Suppressor macrophage treated with lipopolysaccharide for 1 hour (primary cell): Measurements from ENCODE around the gene KRT1.
A peak's percentile ranks its signal among the peaks of the same experiment; 100 is the strongest.
"Not testable (repeated sequence)": the region's sequence is repeated elsewhere in the genome, so short reads cannot be mapped to it uniquely, and the experiment has no call there.

ENCODE experiments used
- DNase-seq, 3 donors: peaks; one replicate each; pipeline ENCODE4 v3.0.0-alpha.2; 2020 to 2022

The KRT1 gene

GRCh38 chr12:52681526-52682380, 1.5 kb upstream of the KRT1 start:
- no peak for DNase-seq

- DNase-seq, result no peak
Measured at GRCh38 chr12:52679875-52680274, 332 bp downstream of the KRT1 start.

- DNase-seq, result no peak
Measured at GRCh38 chr12:52677671-52678070, 2.5 kb downstream of the KRT1 start.

- no peak for DNase-seq
Measured at GRCh38 chr12:52677126-52677525, 3.1 kb downstream of the KRT1 start.

GRCh38 chr12:52676163-52676562, 4.0 kb downstream of the KRT1 start:
- no peak for DNase-seq

- no peak for DNase-seq
Measured at GRCh38 chr12:52675301-52675701, 4.9 kb downstream of the KRT1 start.

- DNase-seq, result no peak
Measured at GRCh38 chr12:52674433-52674775, 5.8 kb downstream of the KRT1 start.

GRCh38 chr12:52673713-52674432, 6.3 kb downstream of the KRT1 start:
- peak; percentile 2 to 26 (median 23) for DNase-seq

- no peak for DNase-seq
Measured at GRCh38 chr12:52673217-52673616, 7.0 kb downstream of the KRT1 start.

GRCh38 chr12:52672321-52672933, 7.8 kb downstream of the KRT1 start:
- DNase-seq, result no peak

GRCh38 chr12:52670961-52671360, 9.2 kb downstream of the KRT1 start:
- no peak for DNase-seq

- no peak for DNase-seq
Measured at GRCh38 chr12:52670506-52670905, 9.7 kb downstream of the KRT1 start.

GRCh38 chr12:52669941-52670340, 10.3 kb downstream of the KRT1 start:
- DNase-seq, result not testable (repeated sequence)

GRCh38 chr12:52669426-52669825, 10.8 kb downstream of the KRT1 start:
- DNase-seq, result no peak

GRCh38 chr12:52667931-52668330, 12.3 kb downstream of the KRT1 start:
- DNase-seq, result no peak

GRCh38 chr12:52667509-52667908, 12.7 kb downstream of the KRT1 start:
- no peak for DNase-seq

- no peak for DNase-seq
Measured at GRCh38 chr12:52666471-52666870, 13.7 kb downstream of the KRT1 start.

- DNase-seq, result no peak
Measured at GRCh38 chr12:52663420-52663819, 16.8 kb downstream of the KRT1 start.

- DNase-seq, result no peak
Measured at GRCh38 chr12:52662918-52663229, 17.3 kb downstream of the KRT1 start.

GRCh38 chr12:52662093-52662917, 17.9 kb downstream of the KRT1 start:
- DNase-seq, result no peak

- DNase-seq, result no peak
Measured at GRCh38 chr12:52661668-52662067, 18.5 kb downstream of the KRT1 start.

- no peak for DNase-seq
Measured at GRCh38 chr12:52660934-52661499, 19.2 kb downstream of the KRT1 start.

- DNase-seq, result no peak
Measured at GRCh38 chr12:52659951-52660350, 20.3 kb downstream of the KRT1 start.
